ENCODE data around the gene CRB3.
"Not testable (repeated sequence)": the region's sequence is repeated elsewhere in the genome, so short reads cannot be mapped to it uniquely, and the experiment has no call there.

CRB3 gene

DNA sequence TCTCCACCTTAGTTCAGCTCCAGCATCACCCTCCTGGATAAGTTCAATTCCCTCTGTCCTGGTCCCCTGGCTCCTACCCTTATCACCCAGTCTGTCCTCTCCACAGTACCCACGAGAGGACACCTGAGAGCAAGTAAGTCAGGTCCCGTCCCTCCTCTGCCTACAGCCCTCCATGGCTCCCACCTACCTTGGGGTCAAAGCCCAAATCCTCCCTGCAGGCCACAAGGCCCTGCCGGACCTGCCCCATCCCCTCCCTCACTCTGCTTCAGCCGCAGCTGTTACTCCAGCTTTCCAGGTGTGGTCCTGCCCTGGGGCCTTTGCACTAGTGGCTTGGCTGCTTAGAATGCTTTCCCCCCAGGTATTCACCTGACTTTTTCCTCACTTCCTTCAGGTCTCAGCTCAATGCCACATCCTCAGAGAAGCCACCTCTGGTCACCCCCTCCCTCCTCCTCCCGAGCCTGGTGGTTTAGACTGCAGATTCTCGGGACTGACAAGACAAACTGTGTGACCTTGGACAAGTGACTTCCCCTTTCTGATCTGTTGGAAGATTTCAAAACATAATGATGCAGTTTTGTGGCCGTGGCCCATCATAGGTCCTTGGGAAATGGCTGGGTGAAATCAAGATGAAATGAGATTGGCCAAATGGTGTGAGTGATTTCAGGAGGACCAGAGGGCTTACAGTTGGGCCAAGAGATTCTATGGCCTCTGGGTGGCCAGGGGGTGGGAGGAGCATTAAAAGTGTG, 34.4 kb downstream of the CRB3 start:
- DNase-seq: no peak

DNA sequence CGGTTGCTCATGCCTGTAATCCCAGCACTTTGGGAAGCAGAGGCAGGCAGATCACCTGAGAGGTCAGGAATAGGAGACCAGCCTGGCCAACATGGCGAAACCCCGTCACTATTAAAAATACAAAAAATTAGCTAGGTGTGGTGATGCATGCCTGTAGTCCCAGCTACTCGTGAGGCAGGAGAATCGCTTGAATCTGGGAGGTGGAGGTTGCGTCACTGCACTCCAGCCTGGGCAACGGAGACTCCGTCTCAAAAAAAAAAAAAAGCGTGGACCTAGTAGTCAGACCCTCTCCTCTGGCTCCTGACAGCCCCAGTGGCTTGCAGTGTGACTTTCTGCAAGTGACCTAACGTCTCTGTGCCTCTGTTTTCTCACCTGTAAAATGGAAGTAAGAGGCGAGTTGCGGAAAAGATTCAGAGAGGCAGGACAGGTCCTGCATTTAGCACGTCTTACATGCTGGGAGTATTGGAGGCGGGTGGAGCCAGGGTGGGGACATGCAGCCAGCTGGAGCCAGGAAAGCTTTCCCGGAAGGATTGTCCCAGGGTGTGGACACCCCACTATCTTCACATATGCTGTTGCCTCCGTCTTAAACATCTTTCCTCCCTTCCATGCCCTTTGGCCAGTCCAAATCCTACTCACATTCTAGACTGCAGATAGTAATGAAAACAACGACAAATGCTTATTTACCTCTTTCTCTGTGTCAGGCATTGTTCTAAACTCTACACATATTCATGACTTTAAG, 35.1 kb downstream of the CRB3 start:
- DNase-seq: no peak

DNA sequence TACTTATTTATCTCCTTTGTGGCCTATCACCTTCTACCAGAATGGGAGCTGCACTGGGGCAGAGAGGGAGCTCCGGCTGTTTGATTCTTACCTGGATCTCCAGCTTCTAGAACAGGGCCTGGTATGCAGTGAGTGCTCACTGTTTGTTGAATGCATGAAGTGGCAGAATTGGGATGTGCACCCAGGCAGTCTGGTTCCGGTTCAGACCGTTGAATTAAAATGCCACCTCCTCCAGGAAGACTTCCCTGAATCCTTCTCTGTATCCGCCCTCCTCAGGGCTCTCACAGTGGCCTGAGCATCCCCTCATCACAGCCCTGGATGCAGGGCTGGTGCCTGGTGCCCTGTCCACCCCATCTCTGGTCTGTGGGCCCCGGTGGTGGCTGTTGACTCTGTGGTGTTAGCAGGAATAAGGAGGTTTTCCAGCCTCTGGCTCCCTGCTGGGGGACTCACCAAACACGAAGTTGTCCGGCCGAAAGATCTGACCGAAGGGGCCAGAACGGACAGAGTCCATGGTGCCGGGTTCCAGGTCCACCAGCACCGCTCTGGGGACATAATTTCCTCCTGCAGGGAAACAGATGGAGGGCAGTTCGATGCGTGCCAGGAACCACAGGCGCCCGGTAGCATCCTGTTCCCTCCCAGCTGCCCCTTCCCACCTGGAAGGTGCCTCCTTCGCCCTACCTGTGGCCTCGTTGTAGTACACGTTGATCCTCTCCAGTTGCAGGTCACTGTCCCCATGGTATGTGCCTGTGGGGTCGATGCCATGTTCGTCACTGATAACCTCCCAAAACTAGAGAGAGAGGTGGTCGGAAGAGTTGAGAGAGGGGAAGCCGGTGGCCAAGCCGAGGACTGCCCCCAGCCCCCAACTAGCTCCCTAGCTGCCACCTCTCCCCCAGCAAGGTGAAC, 37.0 kb downstream of the CRB3 start:
- DNase-seq: no peak

DNA sequence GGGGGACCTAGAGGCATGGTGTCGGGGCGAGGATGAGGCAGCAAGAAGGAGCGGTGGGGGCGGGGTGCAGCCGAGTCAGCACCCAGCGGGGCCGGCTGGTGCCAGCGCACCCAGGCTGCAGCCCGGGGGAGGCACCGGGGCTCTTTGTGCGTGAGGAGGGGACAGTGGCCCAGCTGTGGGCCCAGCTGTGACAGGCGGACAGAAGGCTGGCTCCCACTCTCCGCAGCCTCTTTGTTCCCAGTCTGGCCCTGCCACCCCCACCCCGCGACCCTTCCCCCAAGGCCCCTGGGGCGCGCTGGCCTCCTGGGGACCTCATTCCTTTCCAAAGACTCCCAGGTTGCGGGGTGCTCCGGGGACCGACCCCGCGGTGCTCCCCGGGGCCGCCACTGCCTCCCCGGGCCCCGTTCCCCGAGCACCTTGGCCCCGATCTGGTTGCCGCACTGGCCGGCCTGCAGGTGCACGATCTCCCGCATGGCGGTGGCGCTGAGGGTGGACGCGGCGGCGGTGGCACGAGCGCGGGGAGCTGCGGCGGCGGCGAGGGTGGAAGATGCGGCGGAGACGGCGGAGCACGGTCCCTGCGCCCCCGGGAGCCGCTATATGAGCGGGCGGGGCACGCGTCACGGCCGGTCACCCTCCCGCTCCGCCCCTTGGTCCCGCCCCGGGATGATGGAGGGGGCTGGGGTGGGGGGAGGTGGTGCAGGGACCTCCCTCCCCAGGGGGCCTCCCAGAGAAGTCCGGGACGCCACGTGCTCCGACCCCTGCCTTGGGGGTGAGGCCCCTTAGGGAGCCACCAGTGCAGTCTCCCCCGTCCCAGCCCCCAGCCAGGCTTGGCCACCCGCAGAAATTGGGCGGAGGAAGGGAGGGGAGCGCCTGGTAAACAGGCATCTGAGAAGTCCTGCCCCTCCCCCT, 37.9 kb downstream of the CRB3 start, which contains the start of gene TUBB4A:
TUBB4A (minus strand) TSS at position 570 of the 909 bp plus-strand sequence; CDS start at position 473, 97 bp downstream.
- DNase-seq: no peak

DNA sequence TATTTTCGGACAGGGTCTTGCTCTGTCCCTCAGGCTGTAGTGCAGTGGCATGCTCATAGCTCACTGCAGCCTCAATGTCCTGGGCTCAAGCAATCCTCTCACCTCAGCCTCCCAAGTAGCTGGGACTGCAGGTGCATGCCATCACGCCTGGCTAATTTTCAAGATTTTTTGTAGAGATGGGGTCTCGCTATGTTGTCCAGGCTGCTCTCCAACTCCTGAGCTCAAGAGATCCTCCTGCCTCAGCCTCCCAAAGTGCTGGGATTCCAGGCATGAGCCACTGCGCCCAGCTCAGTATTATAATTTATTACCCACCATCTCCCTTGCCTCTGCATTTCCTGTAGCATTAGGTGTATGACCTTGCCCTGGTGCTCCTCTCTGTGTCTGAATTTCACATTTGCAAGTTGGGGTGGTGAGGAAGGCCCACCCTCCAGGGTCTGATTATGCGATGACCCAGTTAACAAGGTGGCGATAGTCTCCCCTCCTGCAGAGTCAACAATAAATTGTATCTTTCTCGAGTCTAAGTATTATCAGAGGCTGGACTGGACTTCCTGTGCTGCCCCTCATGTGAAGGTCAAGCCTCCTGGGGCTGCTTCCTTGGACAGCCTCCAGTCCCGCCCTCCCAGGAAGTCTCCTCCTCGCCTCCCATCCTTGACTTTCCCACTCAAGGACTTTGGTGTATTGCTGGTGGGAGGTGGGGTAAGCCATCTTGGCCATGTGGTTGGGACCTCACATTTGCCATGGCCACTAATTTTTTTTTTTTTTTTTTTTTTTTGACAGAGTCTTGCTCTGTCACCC, 39.5 kb downstream of the CRB3 start:
- DNase-seq: no peak

DNA sequence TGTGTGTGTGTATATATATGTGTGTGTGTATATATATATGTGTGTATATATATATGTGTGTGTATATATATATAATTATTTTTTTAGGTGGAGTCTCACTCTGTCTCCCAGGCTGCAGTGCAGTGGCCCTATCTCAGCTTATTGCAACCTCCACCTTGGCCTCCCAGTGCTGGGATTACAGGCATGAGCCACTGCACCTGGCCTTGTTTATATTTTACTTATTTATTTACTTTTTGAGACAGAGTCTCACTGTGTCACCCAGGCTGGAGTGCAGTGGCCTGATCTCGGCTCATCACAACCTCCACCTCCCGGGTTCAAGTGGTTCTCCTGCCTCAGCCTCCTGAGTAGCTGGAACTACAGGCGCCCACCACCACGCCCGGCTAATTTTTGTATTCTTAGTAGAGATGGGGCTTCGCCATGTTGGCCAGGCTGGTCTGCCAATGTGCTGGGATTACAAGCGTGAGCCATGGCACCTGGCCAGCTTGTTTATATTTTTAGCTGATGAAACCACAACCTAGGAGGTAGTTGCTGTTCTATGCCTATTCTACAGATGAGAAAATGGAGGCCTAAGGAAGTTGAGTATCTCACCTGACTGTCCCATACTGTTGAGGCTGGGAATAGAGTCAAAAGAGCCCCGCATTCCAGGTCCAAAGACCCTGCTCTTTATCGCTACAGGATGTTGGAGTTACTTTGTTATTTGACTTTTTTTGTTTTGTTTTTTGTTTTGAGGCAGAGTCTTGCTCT, 44.1 kb downstream of the CRB3 start:
- not testable (repeated sequence) for DNase-seq

DNA sequence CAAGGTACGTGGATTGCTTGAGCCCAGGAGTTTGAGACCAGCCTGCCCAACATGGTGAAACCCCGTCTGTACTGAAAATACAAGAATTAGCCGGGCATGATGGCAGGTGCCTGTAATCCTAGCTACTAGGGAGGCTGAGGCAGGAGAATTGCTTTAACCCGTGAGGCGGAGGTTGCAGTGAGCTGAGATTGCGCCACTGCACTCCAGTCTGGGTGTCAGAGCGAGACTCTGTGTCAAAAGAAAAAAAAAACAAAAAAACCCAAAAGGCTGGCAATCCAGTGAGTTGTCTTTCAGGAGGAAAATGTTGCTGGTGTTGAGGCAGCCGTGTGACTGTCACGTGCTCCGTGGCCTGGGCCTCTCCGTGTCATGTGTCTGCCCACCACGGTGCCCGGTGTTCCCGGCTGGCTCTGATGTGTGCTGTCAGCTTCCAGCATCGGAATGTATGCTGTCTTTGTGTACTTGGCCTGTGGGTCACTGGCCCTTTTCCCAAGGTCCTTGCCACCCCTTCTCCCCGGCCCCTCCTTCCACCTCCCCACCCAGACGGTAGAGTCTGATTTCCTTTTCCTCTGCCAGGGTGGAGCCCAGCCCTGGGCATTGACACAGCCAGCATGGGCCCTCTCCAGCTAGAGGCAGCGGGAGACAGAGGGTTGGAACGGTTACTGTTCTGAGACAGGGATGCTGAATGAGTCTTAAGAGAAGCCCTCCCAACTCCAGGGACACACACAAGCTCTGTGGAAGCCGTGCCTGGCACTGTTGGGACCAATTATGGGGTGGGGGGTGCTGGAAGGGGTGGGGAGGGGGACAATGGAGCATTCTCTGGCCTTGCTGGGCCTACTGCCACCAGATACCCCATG, 45.3 kb downstream of the CRB3 start:
- no peak for DNase-seq

DNA sequence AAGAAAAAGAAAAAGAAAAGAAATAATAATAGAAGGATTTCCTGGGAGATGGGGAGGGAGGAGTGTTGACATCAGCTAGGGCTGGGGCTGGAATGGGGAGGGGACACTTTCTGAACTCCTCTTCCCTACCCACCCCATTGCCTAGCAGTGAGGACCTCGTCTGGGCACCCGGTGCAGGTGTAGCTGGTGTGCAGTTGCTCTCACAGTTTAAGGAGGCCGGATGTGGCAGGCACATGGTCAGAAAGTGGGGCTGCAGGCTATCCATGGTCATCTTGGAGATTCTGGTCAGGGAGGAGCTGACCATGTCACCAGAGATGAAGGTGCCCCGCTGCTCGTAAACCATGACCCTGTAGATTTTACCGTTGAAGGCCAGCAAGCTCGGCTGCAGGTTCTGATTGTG, 46.5 kb downstream of the CRB3 start:
- no peak for DNase-seq

DNA sequence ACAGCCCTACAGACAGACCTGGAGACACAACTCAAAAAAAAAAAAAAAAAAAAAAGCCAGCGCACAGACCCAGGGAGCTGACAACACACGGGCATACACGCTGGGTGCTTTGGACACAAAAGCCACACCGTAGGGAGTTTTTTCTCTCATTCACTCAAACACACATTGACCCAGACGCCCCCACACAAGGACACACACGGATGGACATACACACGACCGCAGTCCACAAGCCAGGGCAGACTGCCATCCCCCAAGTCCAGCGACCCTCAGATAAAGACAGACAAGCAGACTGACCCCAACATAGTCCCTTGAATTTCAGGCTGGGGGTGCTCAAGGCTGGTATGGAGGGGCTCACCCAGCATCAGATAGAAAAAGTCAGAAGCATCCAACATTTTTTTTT, 50.0 kb downstream of the CRB3 start:
- DNase-seq: no peak

DNA sequence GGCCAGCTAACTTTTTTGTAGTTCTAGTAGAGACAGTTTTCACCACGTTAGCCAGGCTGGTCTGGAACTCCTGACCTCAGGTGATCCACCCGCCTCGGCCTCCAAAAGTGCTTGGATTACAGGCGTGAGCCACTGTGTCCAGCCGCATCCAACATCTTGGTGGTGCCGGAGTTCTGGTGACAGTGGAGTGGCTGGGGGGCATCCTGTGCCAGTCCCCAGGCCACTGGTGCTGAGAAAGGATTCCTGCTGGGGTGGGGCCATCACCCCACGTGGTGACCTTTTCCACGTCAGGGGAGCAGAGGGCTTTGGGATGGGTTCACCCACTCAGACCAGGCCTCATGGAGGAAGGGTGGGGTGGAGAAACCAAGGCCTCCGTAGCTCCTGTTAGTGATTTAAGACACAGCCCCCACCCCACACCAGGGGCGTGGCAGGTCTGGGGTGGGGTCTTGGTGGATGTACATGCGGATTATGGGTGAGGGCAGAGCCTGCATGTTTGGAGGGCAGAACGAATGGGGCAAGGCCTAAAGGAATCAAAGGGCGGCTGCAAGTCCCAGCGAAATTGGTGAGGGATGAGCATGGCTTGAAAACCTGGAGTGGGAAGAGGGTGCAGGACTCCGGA, 51.0 kb downstream of the CRB3 start:
- DNase-seq: no peak

DNA sequence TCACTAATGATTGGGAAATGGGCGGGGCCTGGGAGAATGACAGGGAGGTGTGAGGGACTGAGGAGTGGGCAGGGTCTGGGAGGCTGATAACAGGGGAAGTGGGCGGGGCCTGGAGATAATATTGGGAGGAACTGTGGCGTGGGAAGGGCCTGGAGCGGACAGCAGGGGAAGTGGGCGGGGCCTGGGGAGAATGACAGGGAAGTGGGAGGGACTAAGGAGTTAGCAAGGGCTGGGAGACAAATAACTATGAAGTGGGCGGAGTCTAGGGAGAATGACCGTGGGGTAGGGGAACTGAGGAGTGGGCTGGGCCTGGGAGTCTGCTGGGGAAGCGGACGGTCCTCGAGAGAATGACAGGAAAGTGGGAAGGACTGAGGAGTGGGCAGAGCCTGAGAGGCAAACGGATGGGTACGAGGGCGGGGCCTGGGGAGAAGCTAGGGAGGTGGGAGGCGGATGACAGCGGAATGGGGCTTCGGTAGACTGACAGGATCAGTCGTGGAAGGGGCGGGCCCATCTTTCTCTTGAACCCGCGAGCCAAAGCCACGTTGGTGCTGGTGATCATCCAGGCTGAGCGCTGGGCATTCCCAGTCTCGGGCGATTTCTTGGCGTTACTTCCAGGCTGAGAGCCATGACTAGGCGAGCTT, 52.1 kb downstream of the CRB3 start:
- no peak for DNase-seq

All from cortex of kidney (tissue), 1 donor.